T47D (cell line): ENCODE data around the gene ANKRD11.
A peak's percentile ranks its signal among the peaks of the same experiment; 100 is the strongest.
"Not testable (repeated sequence)": the region's sequence is repeated elsewhere in the genome, so short reads cannot be mapped to it uniquely, and the experiment has no call there.

Experiments
- DNase-seq, 2 experiments: peaks; one replicate each; pipeline versions ENCODE4 v3.0.0 to v3.0.0-alpha.2; 2011 to 2012; ENCODE audit warnings: low read depth in 1 of 2, low spot score in 1 of 2
- JUND ChIP-seq: IDR thresholded peaks from 2 replicates; pipeline ENCODE4 v1.6.1; 2012; ENCODE audit warnings: low read depth
- in situ Hi-C: cut with HindIII; loops from 2 replicates; pipeline ENCODE4 v1.10.0; 2016; ENCODE audit warnings: low sequenced_read_pairs, low pct_unique_long_range_greater_than_20kb

The ANKRD11 gene

GRCh38 chr16:89434490-89434889 lies 55.9 kb downstream of the ANKRD11 start:
- TF ChIP-seq JUND: no peak

GRCh38 chr16:89433363-89433984 lies 56.9 kb downstream of the ANKRD11 start:
- DNase-seq, in situ Hi-C loops: not testable (repeated sequence)

More at GRCh38 chr16:89434490-89434889, 55.9 kb downstream of the ANKRD11 start:
- no peak for DNase-seq
- in situ Hi-C loops: no loop called here

GRCh38 chr16:89431630-89432029 lies 58.7 kb downstream of the ANKRD11 start:
- DNase-seq: no peak
- in situ Hi-C loops: no loop called here
- no peak for TF ChIP-seq JUND

GRCh38 chr16:89431158-89431584 lies 59.2 kb downstream of the ANKRD11 start:
- no peak for TF ChIP-seq JUND
- in situ Hi-C loops: no loop called here
- DNase-seq: peak; percentile 56 to 78

- in situ Hi-C loops: no loop called here
- DNase-seq: no peak
- no peak for TF ChIP-seq JUND
Observed at GRCh38 chr16:89430436-89431157, 59.8 kb downstream of the ANKRD11 start.

GRCh38 chr16:89428605-89429004 lies 61.8 kb downstream of the ANKRD11 start:
- in situ Hi-C loops, DNase-seq: not testable (repeated sequence)

GRCh38 chr16:89426736-89427530 lies 63.4 kb downstream of the ANKRD11 start:
- in situ Hi-C loops: no loop called here
- TF ChIP-seq JUND: no peak

GRCh38 chr16:89425523-89425922 lies 64.8 kb downstream of the ANKRD11 start:
- no peak for TF ChIP-seq JUND

More at GRCh38 chr16:89426736-89427530, 63.4 kb downstream of the ANKRD11 start:
- no peak for DNase-seq

GRCh38 chr16:89423681-89424260 lies 66.6 kb downstream of the ANKRD11 start:
- no peak for DNase-seq
- in situ Hi-C loops: no loop called here
- no peak for TF ChIP-seq JUND

More at GRCh38 chr16:89425523-89425922, 64.8 kb downstream of the ANKRD11 start:
- no peak for DNase-seq
- in situ Hi-C loops: no loop called here

- peak in 1 of 2 experiments; percentile 50 for DNase-seq
- in situ Hi-C loops: no loop called here
- TF ChIP-seq JUND: no peak
Observed at GRCh38 chr16:89422905-89423630, 67.3 kb downstream of the ANKRD11 start.

GRCh38 chr16:89422527-89422904 lies 67.8 kb downstream of the ANKRD11 start:
- no peak for DNase-seq
- in situ Hi-C loops: no loop called here
- TF ChIP-seq JUND: no peak

- in situ Hi-C loops, DNase-seq: not testable (repeated sequence)
Observed at GRCh38 chr16:89421300-89421699, 69.1 kb downstream of the ANKRD11 start.
